IMR-90 (cell line): ENCODE measurements around the gene GSTM1. TPM values are rescaled to one million over a fixed set of nuclear protein-coding genes. Genes with fewer than 3 reads are reported as not detected.
"Not testable (repeated sequence)": the region's sequence is repeated elsewhere in the genome, so short reads cannot be mapped to it uniquely, and the experiment has no call there.

Source experiments
- ATAC-seq: fragments of 200-7000 bp; cut with Tn5 transposase; 2 replicates; pipeline ENCODE4 v1.9.1; 2020; ENCODE audit warnings: low read depth, mild to moderate bottlenecking, moderate library complexity
- BruUV-seq: library from RNA; stranded (reverse); fragments of 400-500 nt; replicated peaks from 2 replicates; lab custom pipeline; 2021; lab: Mats Ljungman, UMichigan
- CTCF ChIA-PET: fragments of 300-600 bp; formaldehyde crosslinking; extraction: SDS; loops from one replicate; lab custom pipeline; 2021; ENCODE audit warnings: antibody characterized with exemption; lab: Yijun Ruan, JAX
- POLR2A ChIA-PET: fragments of 300-600 bp; sonication (Branson Sonifier 250); formaldehyde crosslinking; loops from one replicate; lab custom pipeline; 2022; ENCODE audit warnings: antibody characterized with exemption; ENCODE audit not compliant: unreplicated experiment; lab: Charles Lee
- DNase-seq: peaks from one replicate; pipeline ENCODE4 v3.0.0; 2013
- H2AFZ ChIP-seq: replicated peaks from 2 replicates; pipeline ENCODE3; 2013; ENCODE audit warnings: low read length, mild to moderate bottlenecking; ENCODE audit not compliant: poor library complexity
- H2AK5ac ChIP-seq: 2 replicates; pipeline ENCODE4 v1.6.1; 2013; ENCODE audit warnings: low read depth, low read length, inconsistent platforms
- H2AK9ac ChIP-seq: replicated peaks from 2 replicates; pipeline ENCODE3; 2013; ENCODE audit warnings: mild to moderate bottlenecking, low read depth, low read length, moderate library complexity; ENCODE audit not compliant: poor library complexity
- H2BK120ac ChIP-seq: 2 replicates; pipeline ENCODE4 v1.6.1; 2013; ENCODE audit warnings: low read depth, low read length, inconsistent platforms
- H2BK15ac ChIP-seq: 3 replicates; pipeline ENCODE4 v1.6.1; 2013; ENCODE audit warnings: low read depth, low read length, inconsistent platforms
- H2BK20ac ChIP-seq: 2 replicates; pipeline ENCODE4 v1.6.1; 2013; ENCODE audit warnings: low read depth, mild to moderate bottlenecking, inconsistent platforms, low read length, moderate library complexity
- H2BK5ac ChIP-seq: 2 replicates; pipeline ENCODE4 v1.6.1; 2013; ENCODE audit warnings: mild to moderate bottlenecking, low read depth, low read length, inconsistent platforms; ENCODE audit not compliant: poor library complexity, severe bottlenecking
- H3K14ac ChIP-seq: replicated peaks from 2 replicates; pipeline ENCODE4 v1.6.1; 2013; ENCODE audit warnings: low read depth, low read length, inconsistent platforms
- H3K18ac ChIP-seq: 2 replicates; pipeline ENCODE4 v1.6.1; 2013; ENCODE audit warnings: low read depth, low read length, control low read depth
- H3K23ac ChIP-seq: 2 replicates; pipeline ENCODE4 v1.6.1; 2013; ENCODE audit warnings: low read depth, low read length, inconsistent platforms
- H3K27ac ChIP-seq: 2 replicates; pipeline ENCODE4 v1.5.1; 2013; ENCODE audit warnings: mild to moderate bottlenecking, control low read depth, low read length; ENCODE audit not compliant: insufficient read depth
- H3K27me3 ChIP-seq: 2 replicates; pipeline ENCODE4 v1.6.1; 2013; ENCODE audit warnings: low read length; ENCODE audit not compliant: control insufficient read depth, insufficient read depth
- H3K36me3 ChIP-seq: 2 replicates; pipeline ENCODE4 v1.6.1; 2013; ENCODE audit warnings: low read length, mixed read lengths; ENCODE audit not compliant: control insufficient read depth, insufficient read depth
- H3K4ac ChIP-seq: 2 replicates; pipeline ENCODE4 v1.6.1; 2013; ENCODE audit warnings: low read depth, low read length, inconsistent platforms
- H3K4me1 ChIP-seq: 2 replicates; pipeline ENCODE4 v1.6.1; 2013; ENCODE audit warnings: low read length, mixed read lengths; ENCODE audit not compliant: control insufficient read depth, insufficient read depth
- H3K4me2 ChIP-seq: 2 replicates; pipeline ENCODE4 v1.6.1; 2013; ENCODE audit warnings: low read depth, mild to moderate bottlenecking, control low read depth, low read length, moderate library complexity
- H3K4me3 ChIP-seq: 2 replicates; pipeline ENCODE4 v1.5.1; 2013; ENCODE audit warnings: low read depth, mild to moderate bottlenecking, control low read depth, low read length, moderate library complexity; ENCODE audit not compliant: insufficient read depth
- H3K56ac ChIP-seq: 2 replicates; pipeline ENCODE4 v1.6.1; 2013; ENCODE audit warnings: low read length, inconsistent platforms; ENCODE audit not compliant: insufficient read depth; ENCODE audit errors: extremely low read depth
- H3K79me1 ChIP-seq, 2 experiments: 2 replicates each; pipeline ENCODE4 v1.6.1; 2013; ENCODE audit warnings: low read length in 2 of 2, inconsistent platforms in 1 of 2, low read depth in 1 of 2
- H3K9ac ChIP-seq: 2 replicates; pipeline ENCODE4 v1.6.1; 2013; ENCODE audit warnings: low read depth, low read length, control low read depth
- H3K9me1 ChIP-seq: 2 replicates; pipeline ENCODE4 v1.6.1; 2013; ENCODE audit warnings: low read length, inconsistent platforms; ENCODE audit not compliant: insufficient read depth
- H3K9me3 ChIP-seq: 2 replicates; pipeline ENCODE4 v1.6.1; 2013; ENCODE audit warnings: low read length; ENCODE audit not compliant: control insufficient read depth, insufficient read depth
- H4K20me1 ChIP-seq: 2 replicates; pipeline ENCODE4 v1.6.1; 2013; ENCODE audit warnings: low read length, inconsistent platforms; ENCODE audit not compliant: insufficient read depth
- H4K5ac ChIP-seq: 2 replicates; pipeline ENCODE4 v1.6.1; 2013; ENCODE audit warnings: mild to moderate bottlenecking, low read depth, low read length, control low read depth
- H4K8ac ChIP-seq, 2 experiments: 2 replicates each; pipeline ENCODE4 v1.6.1; 2013; ENCODE audit warnings: low read depth in 2 of 2, low read length in 2 of 2, control low read depth in 1 of 2, inconsistent platforms in 1 of 2
- H4K91ac ChIP-seq: 2 replicates; pipeline ENCODE4 v1.6.1; 2013; ENCODE audit warnings: low read depth, low read length, inconsistent platforms; ENCODE audit not compliant: insufficient read depth
- WGBS, 2 experiments: methylation state at CpG; one replicate each; pipeline versions ENCODE4 v1.1.5 to v1.1.7; 2013; ENCODE audit warnings: missing lambda C conversion rate in 2 of 2; ENCODE audit not compliant: insufficient read length in 1 of 2; ENCODE audit errors: extremely low coverage in 2 of 2; 5-methylcytosine and 5-hydroxymethylcytosine counted together
- dilution Hi-C: fragments of 300-500 bp; cut with HindIII; formaldehyde crosslinking; loops from one replicate; pipeline ENCODE4 v1.14.3; 2018; ENCODE audit warnings: low sequenced_read_pairs; ENCODE audit not compliant: unreplicated experiment
- in situ Hi-C: fragments of 300-500 bp; cut with MboI; formaldehyde crosslinking; loops from 3 replicates; pipeline ENCODE4 v1.14.3; 2019; ENCODE audit warnings: low sequenced_read_pairs, inconsistent platforms, mixed read lengths
- intact Hi-C: fragments of 100-400 bp; cut with micrococcal nuclease; formaldehyde crosslinking; loops from 2 replicates; pipeline ENCODE4 v1.10.0; 2022
- polyA plus RNA-seq, 3 experiments: library from polyadenylated mRNA; depleted of rRNA; stranded (reverse); fragments of >200 nt; gene quantifications; 2 replicates each; pipeline ENCODE4 v1.2.3, GENCODE V29; 2012; ENCODE audit warnings: low replicate concordance in 1 of 3
- total RNA-seq: library from RNA; depleted of rRNA; stranded (reverse); fragments of >200 nt; gene quantifications from 2 replicates; pipeline ENCODE4 v1.2.3, GENCODE V29; 2012

The GSTM1 gene
- total and polyA plus RNA-seq, 2 of the 4 experiments (the other 2 are of a cell fraction) = not detected

- intact Hi-C loops, H3K27ac ChIP-seq, H4K8ac ChIP-seq, H4K5ac ChIP-seq, H3K23ac ChIP-seq, H3K4me3 ChIP-seq, H3K79me1 ChIP-seq, H2AK9ac ChIP-seq, H3K9me1 ChIP-seq, CTCF ChIA-PET, H2AK5ac ChIP-seq, H2BK20ac ChIP-seq, H3K9ac ChIP-seq, DNase-seq, H3K9me3 ChIP-seq, H3K36me3 ChIP-seq, dilution Hi-C loops, H4K91ac ChIP-seq, H3K56ac ChIP-seq, H2BK120ac ChIP-seq, H2BK5ac ChIP-seq, H3K14ac ChIP-seq, in situ Hi-C loops, ATAC-seq, H4K20me1 ChIP-seq, H2BK15ac ChIP-seq, H2AFZ ChIP-seq, H3K18ac ChIP-seq, H3K4me1 ChIP-seq, H3K4me2 ChIP-seq, BruUV-seq, POLR2A ChIA-PET, H3K27me3 ChIP-seq, H3K4ac ChIP-seq: not testable (repeated sequence)
- no CpG with 5 or more reads among the region's 1 CpG for WGBS, 2 experiments
Observed at GRCh38 chr1:109685399-109685798, 2.2 kb upstream of the GSTM1 start.

GRCh38 chr1:109685890-109686289 is 1.7 kb upstream of the GSTM1 start:
- BruUV-seq, H3K9ac ChIP-seq, H3K4me1 ChIP-seq, H2AK9ac ChIP-seq, POLR2A ChIA-PET, H4K8ac ChIP-seq, H2BK120ac ChIP-seq, H3K27me3 ChIP-seq, H4K5ac ChIP-seq, H3K14ac ChIP-seq, H3K4me3 ChIP-seq, dilution Hi-C loops, H2AK5ac ChIP-seq, H4K91ac ChIP-seq, H2AFZ ChIP-seq, DNase-seq, H3K56ac ChIP-seq, intact Hi-C loops, H3K18ac ChIP-seq, H3K4me2 ChIP-seq, ATAC-seq, in situ Hi-C loops, H3K23ac ChIP-seq, H2BK20ac ChIP-seq, H3K9me3 ChIP-seq, CTCF ChIA-PET, H2BK15ac ChIP-seq, H3K9me1 ChIP-seq, H2BK5ac ChIP-seq, H3K36me3 ChIP-seq, H3K27ac ChIP-seq, H3K79me1 ChIP-seq, H3K4ac ChIP-seq, H4K20me1 ChIP-seq: not testable (repeated sequence)
- WGBS, 2 experiments = no CpG with 5 or more reads among the region's 4 CpGs
